DMS53 (cell line): ENCODE results near the gene GSG1L.
"Not testable (repeated sequence)": the region's sequence is repeated elsewhere in the genome, so short reads cannot be mapped to it uniquely, and the experiment has no call there.

Source experiments
- DNase-seq: peaks from one replicate; lab custom pipeline; 2025; lab: John Stamatoyannopoulos, UW

Gene GSG1L

GRCh38 chr16:27945233-27945973, 118.1 kb downstream of the GSG1L start:
- DNase-seq = no peak

GRCh38 chr16:27943766-27944165, 119.7 kb downstream of the GSG1L start:
- DNase-seq = no peak

GRCh38 chr16:27942071-27942470, 121.4 kb downstream of the GSG1L start:
- not testable (repeated sequence) for DNase-seq

GRCh38 chr16:27935076-27935475, 128.4 kb downstream of the GSG1L start:
- no peak for DNase-seq

- DNase-seq = no peak
Observed at GRCh38 chr16:27932542-27933135, 130.9 kb downstream of the GSG1L start.

- DNase-seq = no peak
Observed at GRCh38 chr16:27929818-27930217, 133.7 kb downstream of the GSG1L start.

- no peak for DNase-seq
Observed at GRCh38 chr16:27928542-27928941, 135.0 kb downstream of the GSG1L start.

GRCh38 chr16:27927266-27927901, 136.1 kb downstream of the GSG1L start:
- DNase-seq = no peak

- no peak for DNase-seq
Observed at GRCh38 chr16:27925612-27926011, 137.9 kb downstream of the GSG1L start.

- DNase-seq = no peak
Observed at GRCh38 chr16:27924411-27925118, 138.9 kb downstream of the GSG1L start.

- no peak for DNase-seq
Observed at GRCh38 chr16:27923751-27924150, 139.8 kb downstream of the GSG1L start.

- no peak for DNase-seq
Observed at GRCh38 chr16:27922433-27922832, 141.1 kb downstream of the GSG1L start.

GRCh38 chr16:27921134-27921533, 142.4 kb downstream of the GSG1L start:
- DNase-seq = no peak

GRCh38 chr16:27920391-27920891, 143.1 kb downstream of the GSG1L start:
- peak; percentile 27 for DNase-seq

GRCh38 chr16:27918755-27919154, 144.8 kb downstream of the GSG1L start:
- no peak for DNase-seq

GRCh38 chr16:27917949-27918348, 145.6 kb downstream of the GSG1L start:
- no peak for DNase-seq

GRCh38 chr16:27911486-27911885, 152.0 kb downstream of the GSG1L start:
- DNase-seq = no peak

- DNase-seq = no peak
Observed at GRCh38 chr16:27907457-27907972, 156.0 kb downstream of the GSG1L start.

GRCh38 chr16:27906883-27907282, 156.6 kb downstream of the GSG1L start:
- DNase-seq = no peak

- DNase-seq = no peak
Observed at GRCh38 chr16:27903046-27903655, 160.4 kb downstream of the GSG1L start.

- DNase-seq = no peak
Observed at GRCh38 chr16:27902551-27902950, 161.0 kb downstream of the GSG1L start.

GRCh38 chr16:27901956-27902355, 161.6 kb downstream of the GSG1L start:
- DNase-seq = no peak
